Stimulated activated CD4-positive, alpha-beta T cell treated with anti-CD3 and anti-CD28 coated beads, Interleukin-12 subunit alpha, Interleukin-12 subunit beta, amount 100 ng/mL, for 4 hours (primary cell): ENCODE results near the gene CTBP1.
"Not testable (repeated sequence)": the region's sequence is repeated elsewhere in the genome, so short reads cannot be mapped to it uniquely, and the experiment has no call there.

Experiments used
- DNase-seq: peaks from one replicate; pipeline ENCODE4 v3.0.0-alpha.2; 2020

CTBP1 gene

DNA sequence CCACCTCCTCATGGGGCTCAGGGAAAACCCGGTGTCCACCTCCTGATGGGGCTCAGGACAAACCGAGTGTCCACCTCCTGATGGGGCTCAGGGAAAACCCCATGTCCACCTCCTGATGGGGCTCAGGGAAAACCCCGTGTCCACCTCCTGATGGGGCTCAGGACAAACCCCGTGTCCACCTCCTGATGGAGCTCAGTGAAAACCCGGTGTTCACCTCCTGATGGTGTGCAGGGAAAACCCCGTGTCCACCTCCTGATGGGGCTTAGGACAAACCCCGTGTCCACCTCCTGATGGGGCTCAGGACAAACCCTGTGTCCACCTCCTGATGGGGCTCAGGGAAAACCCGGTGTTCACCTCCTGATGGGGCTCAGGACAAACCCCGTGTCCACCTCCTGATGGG is 11.7 kb downstream of the CTBP1 start:
- DNase-seq, result not testable (repeated sequence)

DNA sequence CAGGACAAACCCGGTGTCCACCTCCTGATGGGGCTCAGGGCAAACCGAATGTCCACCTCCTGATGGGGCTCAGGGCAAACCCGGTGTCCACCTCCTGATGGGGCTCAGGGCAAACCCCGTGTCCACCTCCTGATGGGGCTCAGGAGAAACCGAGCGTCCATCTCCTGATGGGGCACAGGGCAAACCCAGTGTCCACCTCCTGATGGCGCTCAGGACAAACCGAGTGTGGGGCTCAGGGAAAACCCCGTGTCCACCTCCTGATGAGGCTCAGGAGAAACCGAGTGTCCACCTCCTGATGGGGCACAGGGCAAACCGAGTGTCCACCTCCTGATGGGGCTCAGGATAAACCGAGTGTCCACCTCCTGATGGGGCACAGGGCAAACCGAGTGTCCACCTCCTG is 12.1 kb downstream of the CTBP1 start:
- DNase-seq, result not testable (repeated sequence)

DNA sequence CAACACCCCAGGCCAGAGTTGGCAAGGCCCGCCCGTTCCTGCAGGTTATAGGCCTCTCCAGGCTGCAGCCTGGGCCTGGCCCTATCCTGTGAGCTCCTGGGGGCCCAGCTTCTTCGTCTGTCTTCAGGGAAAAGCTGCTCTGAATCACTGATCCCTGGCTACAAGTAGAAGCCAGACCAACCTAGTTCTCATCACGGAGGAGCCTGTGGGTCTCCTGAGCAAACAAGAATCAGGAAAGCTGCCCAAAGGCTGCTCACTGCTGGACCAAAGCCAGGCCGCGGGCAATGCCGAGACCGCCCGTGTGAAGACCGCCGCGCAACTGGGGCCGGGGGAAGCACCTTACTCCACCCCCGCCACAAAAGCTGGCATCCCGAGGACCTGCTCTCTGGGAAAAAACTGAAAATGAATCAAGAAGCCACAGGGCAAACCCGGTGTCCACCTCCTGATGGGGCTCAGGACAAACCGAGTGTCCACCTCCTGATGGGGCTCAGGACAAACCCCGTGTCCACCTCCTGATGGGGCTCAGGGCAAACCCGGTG is 12.8 kb downstream of the CTBP1 start:
- no peak for DNase-seq

DNA sequence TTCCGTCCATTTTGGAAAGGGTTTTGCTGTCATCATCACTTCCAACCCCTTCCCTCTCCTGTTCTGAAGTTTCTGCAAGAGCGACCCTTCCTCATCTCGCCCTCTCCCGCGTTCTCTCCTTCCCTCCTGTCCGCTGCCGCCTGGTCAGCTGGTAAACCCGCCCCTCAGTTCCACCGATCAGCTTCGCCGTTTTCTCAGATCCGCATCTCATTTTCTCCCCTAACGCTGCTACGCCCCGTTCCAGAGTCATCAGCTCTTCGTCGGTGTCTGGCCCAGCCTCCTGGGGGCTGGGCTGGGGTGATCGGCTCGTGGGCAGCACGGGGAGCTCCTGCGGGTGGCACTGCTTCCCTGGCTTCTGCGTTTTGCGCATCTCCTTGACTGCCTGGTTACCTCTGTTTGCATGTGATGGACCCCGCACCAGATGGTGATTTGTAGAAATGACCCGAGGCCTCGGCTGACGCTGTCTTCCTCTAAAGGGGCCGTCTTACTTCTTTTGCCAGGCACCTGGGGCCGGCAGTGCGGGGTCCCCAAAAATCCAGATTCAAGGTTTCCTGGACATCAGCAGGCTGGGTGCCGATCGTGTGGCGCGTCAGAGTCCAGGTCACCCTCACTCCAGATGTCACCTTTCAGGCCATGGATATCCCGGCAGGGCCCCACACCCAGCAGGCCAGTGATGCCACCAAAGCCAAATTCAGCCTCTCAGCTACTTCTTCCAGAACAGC is 13.4 kb downstream of the CTBP1 start:
- DNase-seq, result no peak

DNA sequence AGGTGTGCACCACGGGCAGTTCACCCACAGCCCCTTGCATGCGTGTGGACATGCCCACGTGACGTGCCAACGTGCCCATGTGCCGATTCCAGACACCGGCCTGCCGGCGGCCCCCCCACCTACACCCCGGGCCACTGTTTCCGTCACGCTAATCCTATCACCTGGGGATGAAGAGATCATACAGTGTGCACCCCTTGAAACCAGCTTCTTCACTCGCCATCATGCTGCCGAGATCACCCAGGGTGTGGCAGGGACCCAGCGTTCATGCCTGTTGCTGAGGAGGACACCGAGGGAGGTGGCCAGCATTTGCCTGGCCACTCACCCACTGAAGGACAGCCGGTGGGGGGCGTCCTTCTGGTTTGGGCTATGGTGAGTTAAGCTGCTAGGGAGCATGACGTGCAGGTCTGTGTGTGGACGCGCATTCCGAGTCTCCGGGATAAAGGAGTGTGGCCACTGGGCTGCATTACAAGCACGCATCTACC is 14.1 kb downstream of the CTBP1 start:
- no peak for DNase-seq

DNA sequence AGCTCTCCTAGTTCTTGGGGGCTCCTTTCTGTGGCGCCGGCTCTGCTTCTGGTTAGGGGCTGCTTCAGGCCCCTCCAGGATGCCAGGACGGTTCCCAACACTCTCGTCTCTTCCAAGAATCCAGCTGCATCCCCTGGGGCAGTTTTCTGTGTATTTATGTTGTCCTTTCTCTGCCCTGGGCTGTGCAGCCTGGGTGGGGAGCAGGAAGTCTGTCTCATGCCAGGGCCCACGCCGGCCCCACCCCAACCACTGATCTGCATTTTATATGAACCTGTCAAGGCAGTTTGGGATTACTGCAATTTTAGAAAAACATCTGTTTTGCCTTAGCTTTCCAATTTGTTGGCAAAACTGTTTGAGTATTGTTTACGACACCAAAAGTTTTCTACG is 14.6 kb downstream of the CTBP1 start:
- no peak for DNase-seq

DNA sequence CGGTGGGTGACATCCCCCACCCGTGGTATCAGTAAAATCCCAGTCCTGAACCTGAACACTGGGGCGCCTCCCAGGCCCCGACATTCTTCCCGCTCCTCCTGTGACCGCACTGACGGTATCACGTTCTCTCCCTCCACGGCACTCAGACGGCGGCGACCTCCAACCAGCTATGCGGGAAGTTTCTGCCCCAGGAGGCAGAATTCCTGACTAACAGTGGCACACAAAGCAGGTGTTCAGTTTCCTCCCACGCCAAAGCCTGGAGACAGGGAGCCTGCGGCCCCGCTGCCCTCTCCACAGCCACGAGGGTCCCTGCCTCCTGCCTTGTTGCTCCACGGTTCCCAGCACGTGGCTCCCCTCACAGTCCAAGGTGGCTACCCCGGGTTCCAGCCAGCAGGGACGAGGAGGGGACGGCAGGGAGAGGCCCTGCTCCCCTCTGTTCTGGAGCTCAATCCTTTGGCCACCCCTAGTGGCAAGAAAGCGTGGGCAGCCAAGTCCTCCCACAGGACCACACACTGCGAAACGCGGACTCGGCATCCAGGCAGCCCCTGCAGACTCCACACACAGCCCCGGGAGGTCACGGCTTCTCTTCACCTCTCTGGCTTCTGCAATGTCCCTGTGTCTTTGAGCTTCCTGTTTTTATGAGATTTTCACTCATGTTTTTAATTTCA is 15.2 kb downstream of the CTBP1 start:
- DNase-seq, result no peak

DNA sequence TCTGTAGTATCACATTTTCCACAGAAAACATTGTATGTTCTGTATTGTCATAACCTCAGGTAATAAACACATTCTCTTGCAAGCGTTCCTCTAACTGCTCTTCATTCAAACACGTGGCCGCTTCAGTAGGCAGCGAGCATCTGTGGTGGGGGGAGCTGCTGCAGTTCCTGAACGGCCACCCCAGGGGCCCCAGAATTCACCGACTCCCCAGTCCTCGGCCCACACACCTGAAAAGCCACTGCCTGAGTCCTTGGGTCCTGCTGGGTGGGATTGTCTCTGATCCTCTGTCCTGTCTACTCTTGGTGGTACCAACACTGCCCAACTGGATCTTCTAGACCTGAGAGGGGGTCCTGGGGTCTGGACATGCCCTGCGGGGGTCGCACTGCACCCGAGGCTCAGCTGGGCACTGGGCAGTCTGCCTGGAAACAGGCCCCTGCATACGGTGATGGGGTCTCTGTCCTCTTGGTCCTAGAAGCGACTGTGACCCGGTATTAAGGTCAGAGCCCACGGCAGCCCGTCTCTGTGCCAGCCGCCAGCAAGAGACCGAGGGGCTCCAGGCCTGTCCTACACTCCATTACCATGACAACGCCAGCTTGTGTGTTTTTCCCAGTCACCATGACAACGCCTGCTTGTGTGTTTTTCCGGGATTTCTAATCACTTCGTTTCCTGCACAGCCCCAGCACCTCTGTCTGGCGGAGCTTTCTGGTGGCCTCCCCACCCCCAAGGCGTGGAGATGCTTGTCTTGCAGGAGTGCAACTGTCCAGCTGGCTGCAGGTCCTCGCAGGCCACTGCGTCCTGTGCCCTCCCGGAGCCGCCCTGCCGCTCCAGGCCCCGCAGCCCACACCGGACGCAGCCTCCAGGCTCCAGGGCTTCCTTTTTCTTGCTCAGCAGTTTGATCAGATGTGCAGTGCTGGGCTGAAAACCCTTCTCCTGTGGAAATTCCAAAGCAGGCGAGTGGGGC is 16.0 kb downstream of the CTBP1 start:
- DNase-seq, result no peak

DNA sequence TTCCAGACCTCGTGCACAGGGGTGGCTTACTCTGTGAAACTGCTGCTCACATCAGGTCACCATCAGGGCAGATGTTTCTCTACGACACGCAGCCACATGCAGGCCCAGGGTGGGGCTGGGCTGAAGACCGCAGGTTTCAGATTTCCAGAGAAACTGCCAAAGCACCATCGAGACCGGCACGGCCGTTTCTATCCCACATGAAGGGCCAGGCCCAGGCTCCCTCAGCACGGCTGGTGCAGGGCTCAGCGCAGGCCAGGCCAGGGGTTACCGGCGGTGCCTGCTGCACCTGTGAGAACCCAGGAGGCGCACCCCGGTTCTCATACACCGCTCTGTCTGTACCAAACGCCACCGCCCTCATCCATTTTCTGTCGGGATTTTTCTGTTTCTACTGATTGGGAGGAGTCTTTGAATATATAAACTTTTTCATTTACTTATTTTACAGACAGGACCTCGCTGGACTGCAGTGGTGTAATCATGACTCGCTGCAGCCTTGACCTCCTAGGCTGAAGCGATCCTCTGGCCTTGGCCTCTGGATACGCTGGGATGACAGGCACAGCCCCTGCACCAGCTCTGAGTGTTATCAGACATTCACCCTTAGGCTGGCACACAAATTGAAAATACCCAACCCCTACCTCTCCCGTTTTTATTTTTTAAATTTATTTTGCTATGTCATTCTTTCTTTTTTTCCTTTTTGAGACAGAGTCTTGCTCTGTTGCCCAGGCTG is 17.1 kb downstream of the CTBP1 start:
- DNase-seq, result no peak

DNA sequence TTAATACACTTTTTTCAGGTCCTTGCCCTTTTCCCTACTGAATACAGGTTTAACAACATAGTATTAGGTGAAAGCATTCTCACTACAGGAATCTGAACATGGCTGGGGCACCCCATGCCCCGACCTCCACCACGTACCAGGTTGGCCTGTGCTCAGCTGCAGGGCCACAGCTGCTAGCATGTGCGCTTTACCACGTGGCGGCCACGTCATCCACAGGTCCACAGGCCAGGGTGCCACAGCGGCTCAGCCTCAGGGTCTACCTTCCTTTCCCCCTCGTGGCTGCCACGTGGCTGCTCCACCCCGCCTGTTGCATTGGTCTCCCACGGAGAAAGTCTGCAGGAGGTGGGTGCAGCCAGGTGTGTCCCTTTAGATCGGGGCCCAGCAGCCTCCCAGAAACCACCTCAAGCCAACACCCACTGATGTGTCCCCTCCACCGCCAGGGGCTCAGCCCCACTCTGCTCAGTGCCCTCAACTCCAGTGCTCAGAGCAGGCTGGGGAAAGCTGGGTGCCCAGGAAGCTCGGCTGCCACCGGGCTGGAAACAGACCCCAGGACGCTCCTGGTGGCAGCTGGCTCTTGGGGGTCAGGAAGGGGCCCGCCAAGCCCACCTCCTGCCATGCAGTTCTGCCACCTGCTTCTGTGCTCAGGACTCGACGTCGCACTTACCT is 17.8 kb downstream of the CTBP1 start:
- no peak for DNase-seq

DNA sequence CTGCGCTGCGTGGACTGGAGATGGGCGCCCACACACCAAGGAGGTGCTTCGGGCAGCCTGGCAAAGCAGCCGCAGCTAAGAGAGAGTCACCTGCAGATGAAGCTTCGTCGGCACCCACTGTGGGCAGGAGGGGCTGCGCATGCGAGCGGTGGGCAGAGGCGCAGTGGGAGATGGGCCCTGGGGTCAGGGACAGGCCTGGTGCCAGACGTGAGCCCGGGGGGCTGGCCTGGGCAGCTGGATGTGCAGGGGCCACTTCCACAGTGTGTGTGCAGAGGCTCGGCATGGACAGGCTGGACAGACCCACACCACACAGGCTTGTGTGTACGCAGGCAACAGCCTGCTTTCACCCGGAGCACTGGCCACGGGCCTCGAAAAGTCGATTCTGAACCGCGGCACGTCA is 18.6 kb downstream of the CTBP1 start:
- no peak for DNase-seq

DNA sequence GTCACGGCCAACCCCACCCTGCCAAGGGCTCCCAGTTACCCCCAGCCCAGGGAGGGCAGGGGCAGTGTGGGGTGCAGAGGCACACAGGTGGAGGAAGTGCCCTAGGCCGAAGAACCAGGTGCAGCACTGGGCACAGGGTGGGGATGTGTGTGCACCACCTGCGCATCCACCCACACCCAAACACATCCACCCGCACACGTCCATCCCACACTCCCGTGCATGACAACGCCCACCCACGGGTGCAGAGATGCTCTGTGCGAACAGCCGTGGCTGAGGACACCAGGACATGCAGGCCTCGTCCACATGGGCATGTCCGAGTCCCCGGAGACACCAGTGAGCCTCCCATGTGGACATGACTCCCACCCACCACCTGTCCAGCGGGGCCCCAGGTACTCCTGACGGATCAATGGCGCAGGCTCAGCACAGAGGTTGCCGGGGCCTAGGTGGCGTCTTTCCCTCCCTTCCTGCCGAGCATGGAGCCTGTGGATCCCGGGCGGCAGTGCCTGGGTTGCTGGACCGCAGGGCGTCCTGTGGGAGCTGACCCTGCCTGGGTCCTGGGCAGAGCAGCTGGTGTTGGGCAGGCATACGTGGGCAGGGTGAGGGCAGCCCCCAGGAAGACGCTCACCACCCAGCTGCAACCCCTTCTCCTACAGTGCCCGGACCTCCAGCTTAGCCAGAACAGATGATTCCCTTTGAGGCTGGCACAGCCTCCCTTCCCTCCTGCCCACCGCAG is 19.6 kb downstream of the CTBP1 start:
- no peak for DNase-seq

DNA sequence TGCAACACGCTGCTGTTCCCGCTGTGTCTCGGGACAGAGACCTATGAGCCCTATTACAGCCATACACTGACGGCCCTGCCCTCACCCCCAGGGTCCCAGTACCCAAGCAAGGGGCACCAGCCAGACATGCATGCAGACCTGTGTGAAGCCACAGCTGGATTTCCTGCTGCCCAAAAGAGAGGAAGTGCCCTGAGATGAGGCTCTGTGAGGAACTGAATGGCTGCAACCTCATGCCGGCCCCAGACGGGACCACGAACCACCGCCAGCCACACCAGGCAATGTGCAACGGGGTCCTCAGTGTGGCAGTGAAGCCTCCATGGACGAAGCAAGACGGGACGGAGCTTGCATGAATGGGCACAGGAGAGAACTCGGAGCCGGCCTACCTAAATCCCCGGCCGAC is 21.1 kb downstream of the CTBP1 start:
- DNase-seq, result no peak

DNA sequence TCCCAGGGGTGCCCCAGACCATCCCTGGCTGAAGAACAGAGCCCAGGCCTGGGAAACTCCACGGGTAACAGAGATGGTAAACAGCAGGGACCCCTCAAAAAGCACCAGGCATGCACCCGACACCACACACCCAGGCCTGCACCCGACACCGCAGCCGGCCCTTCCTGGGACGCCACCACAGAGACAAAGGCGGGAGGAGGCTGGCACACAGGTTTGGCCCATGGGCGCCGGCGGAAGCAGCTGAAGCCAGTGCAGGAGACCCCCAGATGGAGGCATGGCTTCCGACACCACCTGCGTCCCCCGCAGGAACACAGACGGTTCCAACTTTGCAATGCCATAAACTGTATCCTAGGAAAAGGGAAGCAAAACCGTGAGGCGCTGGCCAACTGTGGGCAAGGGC is 22.3 kb downstream of the CTBP1 start:
- DNase-seq, result no peak

DNA sequence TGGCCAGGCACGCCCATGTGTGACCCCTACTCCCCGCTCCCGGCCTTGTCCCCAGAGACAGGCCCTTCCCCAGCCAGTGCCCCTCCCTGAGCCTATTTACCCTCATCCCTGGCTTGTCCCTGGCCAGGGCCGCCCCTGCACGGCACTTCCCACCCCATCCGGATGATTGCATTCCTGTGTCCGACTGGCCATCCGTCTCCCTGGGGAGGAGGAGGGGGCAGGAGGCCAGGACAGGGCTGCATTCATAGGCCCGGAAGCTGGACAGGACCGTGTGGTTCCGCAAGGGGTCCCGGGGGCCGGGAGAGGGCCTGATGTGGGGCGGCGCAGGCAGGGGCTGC is 22.8 kb downstream of the CTBP1 start:
- no peak for DNase-seq

DNA sequence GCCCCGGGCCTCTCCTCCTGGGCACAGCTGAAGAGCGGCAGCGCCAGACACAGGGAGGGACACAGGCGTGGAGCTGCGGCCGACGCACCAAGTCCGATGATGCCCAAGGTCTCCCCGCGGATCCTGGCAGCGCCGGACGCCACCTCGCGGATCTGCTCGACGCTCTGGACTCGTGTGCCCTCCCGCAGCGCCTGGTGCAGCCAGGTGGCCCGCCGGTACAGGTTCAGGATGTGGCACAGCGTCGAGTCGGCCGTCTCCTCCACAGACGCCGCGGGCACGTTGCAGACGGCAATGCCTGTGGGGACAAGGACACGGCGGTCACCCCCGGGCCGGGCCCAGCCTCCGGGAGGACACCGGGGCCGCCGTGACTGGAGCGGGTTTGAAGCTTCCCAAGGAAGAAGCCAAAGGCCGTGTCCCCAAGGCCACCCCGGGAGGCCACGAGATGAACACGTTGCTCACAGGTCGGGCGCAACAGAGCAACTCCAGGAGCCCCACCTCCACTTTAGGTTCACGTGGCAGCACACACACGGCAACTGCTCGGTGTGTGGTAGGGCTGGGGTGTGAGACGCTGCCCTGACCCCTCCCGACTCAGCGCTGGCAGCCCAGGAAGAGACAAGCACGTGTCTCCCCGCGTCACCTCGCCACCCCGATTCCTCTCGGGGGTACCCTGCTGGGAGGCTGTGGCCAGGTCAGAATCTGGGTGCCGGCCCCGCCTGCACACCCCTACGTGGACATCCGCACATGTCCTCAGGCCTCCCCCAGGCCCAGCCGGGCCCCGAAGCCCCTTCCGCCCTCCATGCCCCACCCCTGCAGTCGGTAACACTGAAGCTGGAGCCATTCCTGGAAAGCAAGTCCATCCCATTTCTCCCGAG is 23.4 kb downstream of the CTBP1 start:
- no peak for DNase-seq

DNA sequence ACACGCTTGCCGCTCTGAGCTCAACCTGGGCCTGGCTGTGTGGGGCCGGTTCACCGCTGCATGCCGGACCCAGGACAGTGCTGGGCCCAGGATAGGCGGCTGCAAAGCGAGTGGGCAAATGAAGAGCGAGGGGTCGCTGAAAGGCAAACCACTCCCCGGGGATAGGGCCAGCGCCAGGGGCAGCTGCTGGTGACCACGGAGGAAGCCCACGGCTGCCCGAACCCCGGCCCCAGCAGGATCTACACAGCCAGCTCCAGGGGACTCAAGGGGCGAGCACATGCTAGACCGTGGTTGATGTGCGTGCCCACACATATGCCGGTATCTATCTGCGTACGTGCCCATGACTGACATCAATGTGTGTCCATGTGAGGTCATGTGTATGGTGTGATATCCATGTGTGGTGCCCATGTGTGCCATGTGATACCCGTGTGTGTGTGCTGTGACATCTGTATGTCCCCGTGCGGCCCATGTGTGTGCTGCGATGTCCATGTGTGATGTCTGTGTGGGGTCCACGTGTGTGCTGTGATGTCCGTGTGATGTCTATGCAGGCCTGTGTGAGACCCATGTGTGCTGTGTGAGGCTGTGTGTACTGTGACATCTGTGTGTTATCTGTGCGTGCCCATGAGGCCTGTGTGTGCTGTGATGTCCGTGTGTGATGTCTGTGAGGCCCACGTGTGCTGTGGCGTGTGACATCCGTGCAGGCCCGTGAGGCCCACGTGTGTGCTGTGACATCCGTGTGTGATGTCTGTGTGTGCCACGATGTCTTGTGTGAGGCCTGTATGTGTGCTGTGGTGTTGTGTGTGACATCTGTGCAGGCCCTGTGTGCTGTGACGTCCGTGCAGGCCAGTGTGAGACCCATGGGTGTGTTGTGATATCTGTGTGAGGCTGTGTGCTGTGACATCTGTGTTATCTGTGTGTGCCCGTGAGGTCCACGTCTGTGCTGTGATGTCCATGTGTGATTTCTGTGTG is 24.8 kb downstream of the CTBP1 start:
- DNase-seq, result no peak

DNA sequence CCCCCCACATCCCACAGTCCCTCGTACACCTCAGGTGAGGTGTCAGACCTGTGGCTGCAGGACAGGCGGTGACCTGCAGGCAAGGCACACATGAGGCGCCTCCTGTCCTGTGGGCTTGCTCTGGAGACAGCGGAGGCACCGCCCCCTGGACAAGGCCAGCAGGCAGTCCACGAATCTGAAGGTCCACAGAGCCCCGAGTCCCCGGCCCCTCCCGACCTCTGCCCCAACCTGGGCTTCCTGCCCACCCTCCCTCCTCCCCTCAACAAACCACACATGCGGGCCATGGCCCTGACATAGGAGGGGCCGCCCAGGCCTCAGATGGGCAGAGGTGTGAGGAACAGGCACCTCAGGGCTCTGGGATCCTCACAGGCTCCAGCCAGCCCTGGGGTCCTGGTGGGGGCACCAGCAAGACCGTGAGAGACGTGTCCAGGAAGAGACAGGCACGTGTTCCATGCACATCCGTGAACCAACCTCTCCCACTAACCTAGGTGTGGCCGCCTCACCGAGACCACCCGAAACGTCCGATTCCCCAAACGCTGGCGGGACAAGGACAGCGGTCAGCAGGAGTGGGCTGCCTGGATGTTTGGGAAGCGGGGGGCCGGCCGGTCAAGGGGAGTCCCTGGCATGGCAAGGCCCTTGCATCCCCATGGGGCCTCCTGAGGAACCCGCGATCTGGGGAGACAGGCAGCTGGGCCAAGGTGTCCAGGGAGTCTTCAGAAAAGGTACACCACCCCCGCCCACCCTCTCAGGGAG is 25.8 kb downstream of the CTBP1 start:
- DNase-seq, result no peak
